Hypothalamus (tissue), 51 donors: Measurements from ENCODE around the gene MREG.
A peak's percentile ranks its signal among the peaks of the same experiment; 100 is the strongest.
"Not testable (repeated sequence)": the region's sequence is repeated elsewhere in the genome, so short reads cannot be mapped to it uniquely, and the experiment has no call there.

Source experiments
- DNase-seq, 51 donors: peaks; one replicate each; lab custom pipeline; 2025; lab: John Stamatoyannopoulos, UW

The MREG gene

DNA sequence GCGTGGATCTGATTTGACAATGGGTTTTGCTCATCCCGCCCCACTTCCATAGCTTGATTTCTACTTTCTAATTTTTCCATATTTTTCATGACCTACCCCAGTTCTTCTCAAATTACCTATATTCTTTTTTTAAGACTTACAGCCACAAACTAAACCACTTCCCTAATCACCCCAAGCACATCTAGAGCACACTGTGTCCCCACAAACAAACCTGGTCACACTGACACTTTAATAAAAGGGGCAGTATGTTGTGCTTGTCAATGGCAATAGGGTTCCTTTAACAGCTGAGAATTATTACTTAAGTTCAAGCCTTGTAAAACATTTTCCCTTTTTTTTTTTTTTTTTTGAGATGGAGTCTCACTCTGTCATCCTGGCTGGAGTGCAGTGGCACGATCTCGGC, 47.1 kb downstream of the MREG start:
- no peak for DNase-seq

DNA sequence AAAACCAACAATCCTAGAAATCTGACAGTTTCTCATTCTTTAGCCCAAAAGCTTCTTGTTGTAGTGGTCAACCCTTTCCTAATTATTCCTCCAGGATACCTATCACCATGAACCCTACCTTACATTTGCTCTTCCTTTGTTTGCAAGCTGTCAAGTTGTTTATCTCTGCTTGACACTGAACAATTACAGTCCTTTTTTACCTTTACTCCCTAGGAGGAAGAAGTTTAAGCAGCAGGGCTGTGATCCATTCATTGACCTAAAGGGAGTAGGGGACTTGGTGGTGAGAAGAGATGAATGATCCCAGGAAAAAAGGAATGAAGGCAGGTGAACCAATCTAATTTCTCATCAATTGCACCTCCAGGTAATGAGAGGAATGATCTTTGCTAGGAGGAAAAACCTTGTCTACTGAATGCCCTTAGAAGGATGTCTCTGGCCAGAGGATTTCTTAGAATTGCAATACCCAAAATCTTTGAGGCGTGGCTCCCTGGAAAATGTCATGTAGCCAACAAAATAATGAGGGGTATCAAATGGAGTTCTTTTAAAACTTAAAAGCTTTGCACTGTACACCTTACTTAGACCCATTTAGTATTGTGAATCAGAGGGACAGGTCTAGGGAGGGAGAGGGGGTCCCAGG, 47.7 kb downstream of the MREG start:
- no peak for DNase-seq

DNA sequence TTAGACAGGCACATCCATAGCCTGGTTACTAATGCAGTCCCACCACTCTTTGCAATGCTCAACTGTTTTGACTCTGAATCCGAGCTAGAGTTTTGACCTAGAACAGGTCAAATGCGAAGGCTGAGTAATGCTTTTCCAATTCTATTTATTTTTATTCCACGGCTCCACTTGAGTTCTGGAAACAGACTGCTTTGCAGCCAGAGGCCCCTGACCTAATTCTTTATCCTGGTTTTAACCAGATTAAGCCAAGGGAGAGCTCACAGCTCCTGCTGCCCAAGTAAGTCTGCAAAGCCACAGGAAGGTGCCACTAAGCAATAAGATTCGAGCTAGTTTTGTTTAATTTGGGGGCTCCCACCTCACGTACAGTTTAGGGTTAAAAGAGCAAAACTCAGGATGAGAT, 51.4 kb downstream of the MREG start:
- peak in 3 of 51 donors; percentile 6 to 51 (median 9) for DNase-seq

DNA sequence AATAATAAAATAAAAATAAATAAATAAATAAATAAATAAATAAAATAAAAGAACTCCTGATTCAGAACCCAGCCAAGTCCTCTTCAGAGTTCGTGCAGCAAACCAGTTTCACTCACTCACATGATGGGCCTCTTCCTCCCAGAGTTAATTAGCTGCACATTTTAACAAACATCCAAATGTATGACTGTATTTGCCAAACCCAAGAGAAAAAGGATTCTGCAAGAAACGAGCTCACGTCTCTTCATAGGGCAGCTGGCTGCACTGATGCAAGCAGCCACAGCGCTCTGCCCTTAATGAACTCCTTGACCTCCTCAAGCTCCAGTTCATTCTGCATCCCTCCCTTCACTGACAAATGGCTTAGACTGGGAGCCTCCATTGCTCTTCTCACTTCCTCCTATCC, 55.1 kb downstream of the MREG start:
- DNase-seq = no peak

DNA sequence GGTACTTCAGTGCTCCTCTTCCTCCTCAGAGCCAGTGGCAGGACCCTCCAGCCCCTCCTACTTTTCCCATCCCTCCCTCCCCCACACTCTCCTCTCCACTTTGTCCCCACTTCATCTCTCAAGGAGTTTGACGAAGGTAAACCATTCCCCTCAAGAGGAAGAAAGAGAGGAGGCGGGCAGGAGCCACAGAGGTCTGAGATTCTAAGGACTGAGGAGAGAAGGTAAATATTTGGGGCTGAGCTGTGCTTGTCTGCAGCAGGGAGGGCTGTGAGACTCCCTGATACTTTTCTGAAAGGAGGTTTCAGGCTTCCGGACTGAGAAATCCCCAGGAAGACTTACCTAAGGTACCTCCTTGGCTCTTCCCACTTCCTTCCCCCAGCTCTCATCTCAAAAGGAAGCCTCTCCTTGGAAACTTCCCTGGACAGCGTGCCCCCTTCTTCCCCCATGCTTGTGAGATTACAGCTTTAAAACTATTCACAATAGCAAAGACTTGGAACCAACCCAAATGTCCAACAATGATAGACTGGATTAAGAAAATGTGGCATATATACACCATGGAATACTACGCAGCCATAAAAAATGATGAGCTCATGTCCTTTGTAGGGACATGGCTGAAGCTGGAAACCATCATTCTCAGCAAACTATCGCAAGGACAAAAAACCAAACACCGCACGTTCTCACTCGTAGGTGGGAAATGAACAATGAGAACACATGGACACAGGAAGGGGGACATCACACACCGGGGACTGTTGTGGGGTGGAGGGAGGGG, 55.8 kb downstream of the MREG start:
- not testable (repeated sequence) for DNase-seq

DNA sequence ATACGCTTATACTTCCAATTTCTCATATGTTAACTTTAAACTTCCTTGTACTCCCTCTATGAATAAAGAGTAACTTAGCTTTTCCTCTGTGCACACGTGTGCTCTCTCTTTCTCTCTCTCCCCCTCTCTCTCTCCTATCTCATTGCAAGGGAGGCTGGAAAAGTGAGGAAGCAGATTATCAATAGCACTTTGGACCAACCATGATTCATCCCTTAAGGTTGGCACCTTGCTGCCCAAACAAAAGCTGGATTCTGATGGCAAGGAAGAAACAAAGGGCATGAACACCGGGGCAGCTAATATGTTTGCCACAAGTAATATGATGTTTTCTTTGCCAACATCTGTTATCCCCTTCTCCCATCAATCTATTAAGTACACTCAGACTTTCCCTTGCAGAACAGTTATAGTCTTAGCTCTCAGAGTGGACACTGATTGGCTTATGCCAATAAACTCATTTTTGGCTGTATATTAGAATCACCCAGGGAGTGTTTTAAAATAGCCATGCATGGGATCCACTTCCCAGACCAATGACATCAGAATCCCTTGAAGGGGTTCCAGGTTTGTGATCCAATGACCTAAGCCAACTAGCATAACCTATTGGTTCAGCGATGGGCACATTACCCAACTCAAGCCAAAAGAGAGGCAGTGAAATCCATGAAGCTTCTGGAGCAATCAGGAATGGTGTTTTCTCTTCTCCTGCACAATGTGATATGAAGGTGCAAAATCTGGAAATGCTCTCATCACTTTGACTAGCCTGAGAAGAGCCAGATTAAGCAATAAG, 60.3 kb downstream of the MREG start:
- no peak for DNase-seq

DNA sequence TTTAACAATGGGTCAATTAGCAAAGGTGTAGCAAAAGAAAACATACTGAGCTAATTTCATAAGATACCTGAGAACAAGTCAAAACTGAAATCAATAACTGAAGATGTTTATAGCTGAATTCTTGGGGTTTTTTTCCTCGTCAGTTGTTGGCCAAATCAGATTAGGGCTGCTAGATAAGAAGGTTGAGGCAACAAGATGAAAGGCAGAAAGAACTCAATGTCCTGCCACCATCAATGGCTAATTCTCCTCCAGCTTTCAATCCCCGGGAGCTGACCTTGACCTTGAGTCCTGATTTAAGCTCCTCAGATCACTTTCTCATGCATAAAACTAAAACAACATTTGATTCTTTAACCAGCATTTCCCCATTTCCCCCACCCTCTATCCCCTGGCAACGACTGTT, 61.8 kb downstream of the MREG start:
- no peak for DNase-seq

DNA sequence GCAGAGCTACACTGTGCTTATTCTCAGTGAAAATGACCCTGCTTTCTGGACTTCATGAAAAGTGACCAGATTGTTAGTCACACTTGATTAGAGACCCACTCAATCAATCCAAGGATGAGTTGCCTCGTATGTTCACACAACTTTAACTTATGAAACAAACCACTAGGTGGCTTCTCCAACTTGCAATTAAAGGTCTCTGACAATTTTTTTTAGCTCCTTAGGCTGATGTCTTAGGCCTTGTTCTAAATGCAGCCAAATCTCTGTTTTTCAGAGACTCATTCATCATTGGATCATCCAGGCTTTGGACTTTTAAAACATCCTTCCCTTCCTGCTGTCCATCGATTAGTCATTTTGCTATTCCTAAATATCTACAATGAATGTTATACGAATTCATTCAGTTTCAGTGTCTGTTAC, 63.4 kb downstream of the MREG start:
- DNase-seq = no peak

DNA sequence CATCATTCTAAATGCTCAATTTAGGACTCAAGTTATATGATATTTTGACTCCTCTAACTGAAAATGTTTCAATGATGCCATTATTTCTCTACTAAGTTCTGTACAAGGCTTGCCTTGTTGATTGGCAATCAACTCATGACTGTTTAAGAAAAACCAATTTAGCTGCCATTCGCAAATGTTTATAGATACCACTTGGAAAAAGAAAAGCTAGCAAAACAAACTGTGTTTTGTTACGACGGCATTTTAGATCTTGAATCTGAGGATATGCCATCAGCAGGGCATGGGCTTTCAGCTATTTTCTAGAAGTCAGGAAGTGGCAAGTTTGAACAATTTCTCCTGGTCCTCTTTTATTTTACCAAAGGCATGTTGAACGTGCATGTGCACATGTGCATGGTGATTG, 65.3 kb downstream of the MREG start:
- DNase-seq = no peak

DNA sequence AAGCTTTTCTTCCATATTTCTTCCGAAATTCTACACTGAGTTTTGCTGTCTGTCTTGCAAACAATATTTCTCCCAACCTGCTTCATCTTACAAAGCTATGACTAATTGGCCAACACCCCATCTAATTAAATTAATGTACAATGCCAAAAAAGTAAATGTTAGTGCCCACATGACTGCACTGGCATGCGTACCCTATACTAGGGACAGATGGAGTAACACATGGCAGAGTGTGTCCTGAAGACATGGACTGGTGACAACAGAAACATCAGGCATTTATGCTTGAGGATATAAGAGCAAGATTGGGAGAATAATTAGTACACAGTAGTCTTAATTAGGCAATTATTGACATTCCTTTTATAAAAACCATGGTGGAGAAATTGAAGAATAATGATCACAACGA, 66.8 kb downstream of the MREG start:
- DNase-seq = no peak

DNA sequence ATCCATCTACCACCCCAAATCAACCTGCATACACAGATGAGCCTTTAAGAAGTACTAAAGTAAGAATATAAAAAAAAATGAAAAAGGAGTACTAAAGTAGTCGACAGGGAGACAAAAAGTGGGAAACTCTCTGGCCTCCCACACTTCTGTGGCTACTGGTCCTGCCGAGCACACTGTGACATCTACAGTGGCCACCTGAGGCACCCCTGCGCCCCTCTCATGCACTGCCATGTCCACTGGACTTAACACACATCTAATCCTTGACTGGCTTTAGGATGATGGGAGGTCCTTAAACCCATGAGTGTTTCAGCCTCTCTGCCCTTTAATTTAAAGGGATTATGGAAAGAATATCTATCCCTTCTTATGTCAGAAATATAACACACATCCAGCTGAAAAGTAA, 71.2 kb downstream of the MREG start:
- no peak for DNase-seq

DNA sequence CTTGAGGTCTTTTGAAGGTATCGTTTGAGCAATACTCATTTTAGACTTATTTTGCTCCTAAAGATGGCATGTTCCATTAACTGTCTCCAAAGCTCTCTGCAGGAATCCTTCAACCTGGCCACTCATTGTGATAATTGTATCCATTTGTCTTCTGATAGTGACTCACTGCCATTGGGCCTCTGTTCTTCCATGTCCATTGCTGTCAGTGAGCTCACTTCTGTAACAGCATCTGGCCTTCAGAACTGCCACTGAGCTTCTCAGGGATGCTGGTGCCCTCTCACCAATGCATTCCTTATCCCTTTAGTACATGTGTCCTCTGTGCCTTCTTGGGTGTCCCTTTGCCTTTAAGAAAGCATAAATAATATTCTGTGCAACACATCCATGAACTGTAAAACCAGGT, 71.6 kb downstream of the MREG start:
- no peak for DNase-seq

DNA sequence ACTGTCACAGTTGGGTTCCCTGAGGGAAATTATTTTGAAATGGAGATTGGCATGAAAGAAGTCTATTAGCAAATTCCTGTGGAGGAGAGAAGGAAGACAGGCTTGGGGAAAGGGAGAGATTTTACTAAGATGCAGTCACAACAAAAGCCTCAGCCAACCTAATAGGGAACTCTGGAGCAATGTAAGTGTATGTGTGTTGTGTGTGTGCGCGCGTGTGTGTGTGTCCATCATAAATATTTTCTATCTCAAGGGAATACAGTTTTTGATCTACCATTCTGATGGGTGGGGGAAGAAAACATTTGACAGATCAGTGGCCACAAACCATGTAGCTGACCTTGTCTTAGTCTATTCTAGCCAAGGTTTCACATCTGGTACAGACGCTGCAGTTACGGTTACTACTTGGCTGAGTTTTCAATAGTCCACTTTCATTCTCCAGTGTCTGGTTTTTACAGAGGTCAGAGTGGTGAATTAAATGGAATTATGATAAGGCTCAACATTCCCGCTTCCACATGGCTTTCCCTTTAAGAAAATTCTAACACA, 72.6 kb downstream of the MREG start:
- no peak for DNase-seq

DNA sequence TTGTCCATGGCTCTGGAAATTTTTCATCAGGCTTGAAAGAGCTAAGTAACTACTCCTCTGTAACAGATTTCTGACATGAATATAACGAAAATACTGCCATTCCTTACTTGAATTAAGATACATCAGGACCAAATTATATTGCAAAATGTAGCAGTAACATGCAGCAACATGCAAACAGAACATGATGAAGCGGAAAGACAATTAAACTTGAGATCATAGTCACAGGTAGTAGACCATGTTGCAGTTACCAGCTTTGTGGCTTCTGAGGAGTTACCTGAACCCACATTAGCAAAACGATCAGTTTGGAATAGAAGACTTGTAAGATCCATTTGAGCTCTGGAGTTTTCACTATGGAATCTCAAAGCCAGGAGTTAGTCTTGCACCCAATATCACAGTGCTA, 76.2 kb downstream of the MREG start:
- no peak for DNase-seq

DNA sequence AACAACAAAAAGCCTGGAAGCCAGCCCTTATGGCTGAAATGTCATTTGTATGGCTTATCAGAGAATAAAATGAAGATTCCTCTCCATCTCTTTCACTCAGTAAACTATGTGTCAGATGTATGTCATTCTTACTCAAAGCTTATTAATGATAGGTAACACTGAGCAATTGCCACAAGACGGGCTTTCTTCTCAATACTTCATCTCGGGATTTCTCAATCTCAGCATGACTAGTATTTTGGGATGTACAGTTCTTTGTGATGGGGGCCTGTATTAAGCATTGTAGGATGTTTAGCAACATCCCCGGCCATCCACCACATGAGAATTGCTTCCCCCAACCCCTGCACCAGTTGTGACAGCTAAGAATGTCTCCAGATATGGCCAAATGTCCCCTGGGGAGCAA, 80.2 kb downstream of the MREG start:
- DNase-seq = no peak

DNA sequence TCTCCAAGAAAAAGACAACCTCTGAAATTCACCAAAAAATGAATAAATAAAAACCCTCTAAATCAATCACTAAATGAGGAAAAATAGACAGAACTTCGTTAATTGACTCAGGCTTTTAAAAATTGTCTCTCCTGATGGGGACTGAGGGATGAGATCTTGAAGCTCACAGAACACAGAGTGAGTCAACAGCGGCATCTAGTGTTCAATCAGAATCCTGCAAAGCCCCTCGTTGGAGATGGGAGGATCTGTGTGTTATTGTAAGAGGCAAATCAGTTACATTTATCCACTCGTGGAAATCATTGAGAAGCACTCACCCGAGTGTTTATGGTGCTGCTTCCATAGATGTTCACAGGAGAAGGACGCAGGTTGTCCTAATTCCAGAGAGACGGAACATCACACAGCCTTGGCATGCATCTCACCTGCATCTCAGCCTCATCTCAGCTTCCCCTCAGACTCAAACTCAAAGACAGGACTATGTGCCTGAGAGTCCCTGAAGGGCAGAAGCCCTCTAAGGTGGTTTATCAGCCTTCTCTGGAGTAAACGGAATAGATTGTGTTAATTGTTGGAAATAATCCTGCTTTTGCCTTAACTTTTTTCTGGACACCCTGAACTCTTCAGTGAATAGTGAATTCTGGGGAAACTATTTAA, 82.0 kb downstream of the MREG start:
- DNase-seq = peak in 40 of 51 donors; percentile 1 to 80 (median 18)

DNA sequence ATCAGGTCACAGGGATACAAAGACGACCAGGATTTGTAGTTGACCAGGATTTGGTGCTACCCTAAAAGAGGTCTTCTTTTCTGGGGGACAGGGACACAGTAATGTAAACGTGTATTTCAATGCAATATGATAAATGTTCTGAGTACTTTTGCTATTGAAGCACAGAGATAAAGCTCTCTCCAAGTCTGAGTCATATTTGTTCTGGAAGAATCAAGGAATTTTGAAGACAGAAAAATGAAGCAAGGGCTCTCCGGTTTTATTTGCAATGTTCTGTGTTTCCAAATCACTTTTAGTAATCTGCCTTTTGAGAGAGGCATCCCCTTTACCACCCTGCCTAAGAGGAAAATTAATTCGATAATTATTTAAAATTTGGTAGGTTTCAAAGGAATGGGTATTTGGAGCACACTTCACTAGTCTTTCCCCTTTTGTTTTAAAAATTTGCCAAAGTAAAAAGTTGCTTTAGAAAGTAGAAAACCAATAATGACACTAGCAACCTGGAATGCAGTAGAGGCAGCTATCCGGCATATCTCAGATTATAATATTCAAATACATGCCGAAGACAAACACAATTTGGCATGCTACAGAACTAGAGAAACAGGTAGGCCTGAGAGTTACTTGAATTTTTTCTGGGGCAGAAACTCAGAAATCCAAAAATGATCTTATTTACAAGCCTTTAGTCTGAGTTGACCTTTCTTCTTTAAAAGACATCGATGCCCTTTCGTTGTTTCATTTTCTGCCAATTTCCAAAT, 82.7 kb downstream of the MREG start:
- no peak for DNase-seq

DNA sequence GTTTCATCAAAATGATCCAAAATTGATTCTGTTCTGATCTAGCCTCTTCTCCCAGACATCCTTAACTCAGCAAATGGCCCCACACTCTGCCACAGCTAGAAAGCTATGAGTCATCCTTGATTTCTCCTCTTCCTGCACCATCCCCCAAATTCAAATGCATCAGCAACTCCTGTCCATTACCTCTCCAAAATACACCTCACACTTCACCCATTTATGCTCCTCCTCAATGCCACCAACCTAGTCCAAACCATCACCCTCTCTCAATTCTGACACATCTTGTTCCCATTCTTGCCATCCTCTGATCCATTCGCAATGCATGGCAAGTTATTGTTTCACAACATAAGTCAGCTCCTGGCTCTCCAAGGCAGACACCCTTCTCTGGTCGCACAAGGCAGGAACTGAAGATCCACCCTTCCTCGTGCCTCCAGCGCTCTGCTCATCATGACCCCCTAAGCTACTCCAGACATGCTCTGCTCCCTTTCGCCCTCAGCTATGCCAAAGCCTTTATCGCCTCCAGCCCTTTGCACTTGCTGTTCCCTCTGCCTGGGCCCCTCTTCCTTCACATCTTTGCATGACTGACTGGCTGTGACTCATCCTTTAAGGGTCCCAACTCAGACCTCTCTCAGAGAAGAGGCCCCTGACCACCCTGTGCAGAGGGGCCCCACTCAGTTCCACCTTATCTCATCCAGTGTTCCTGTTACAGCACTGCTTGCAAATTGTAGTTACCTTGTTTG, 83.6 kb downstream of the MREG start:
- no peak for DNase-seq

DNA sequence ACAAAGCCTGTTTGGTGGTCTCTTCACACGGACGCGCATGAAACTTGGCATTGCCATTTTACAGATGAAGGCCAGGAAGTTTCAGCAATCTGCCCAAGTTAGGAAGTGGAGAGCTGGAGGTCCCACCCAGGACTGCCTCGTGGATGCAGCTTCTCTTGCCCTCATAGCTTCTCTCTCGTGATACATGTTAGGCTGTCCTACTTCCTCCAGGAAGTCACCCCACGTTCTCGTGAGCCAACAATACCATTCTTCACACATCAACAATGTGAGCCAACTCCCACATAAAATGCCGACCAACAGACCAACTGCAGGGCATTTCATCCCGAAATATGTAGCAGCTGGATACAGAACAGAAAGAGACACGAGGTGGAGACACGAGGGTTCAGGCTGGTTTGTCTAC, 85.3 kb downstream of the MREG start:
- DNase-seq = no peak

DNA sequence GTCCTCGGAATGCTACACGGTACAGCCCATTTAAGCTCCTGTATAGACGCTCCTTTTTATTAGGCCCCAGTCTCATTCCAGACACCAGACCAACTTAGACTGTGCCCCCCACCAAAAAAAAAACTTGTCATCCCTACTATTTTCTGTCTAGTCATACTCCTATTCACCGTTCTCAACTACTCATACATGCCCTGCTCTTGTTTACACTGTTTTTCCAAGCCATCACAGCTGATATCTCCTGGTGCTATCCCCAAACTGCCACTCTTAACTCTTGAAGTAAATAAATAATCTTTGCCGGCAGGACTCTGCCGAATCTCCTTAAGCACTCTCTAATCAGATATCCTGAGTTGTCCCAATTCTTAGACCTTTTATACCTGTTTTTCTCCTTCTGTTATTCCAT, 86.4 kb downstream of the MREG start:
- not testable (repeated sequence) for DNase-seq
